GM19238 (cell line): ENCODE measurements around the gene IFI44L.

Source experiments
- DNase-seq: peaks from one replicate; pipeline ENCODE4 v3.0.0; 2011; ENCODE audit warnings: low spot score; ENCODE audit not compliant: insufficient read length

Gene IFI44L

DNA sequence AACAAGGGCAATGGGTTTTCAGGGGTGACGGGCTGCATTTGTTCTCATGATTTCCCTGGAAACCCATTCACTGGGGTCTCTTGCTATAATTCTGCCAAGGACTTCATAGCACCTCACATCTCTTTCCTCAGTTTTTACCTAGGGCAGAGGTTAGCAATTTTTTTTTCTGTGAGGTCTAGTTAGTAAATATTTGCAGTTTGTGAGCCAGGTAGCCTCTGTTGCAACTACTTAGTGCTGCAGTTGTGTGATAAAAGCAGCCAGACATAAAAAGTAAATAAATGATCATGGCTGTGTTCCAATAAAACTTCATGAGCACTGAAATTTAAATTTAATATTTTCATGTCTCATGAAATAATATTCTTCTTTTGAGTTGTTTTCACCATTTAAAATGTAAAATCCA is 67.1 kb downstream of the IFI44L start:
- DNase-seq, result no peak

DNA sequence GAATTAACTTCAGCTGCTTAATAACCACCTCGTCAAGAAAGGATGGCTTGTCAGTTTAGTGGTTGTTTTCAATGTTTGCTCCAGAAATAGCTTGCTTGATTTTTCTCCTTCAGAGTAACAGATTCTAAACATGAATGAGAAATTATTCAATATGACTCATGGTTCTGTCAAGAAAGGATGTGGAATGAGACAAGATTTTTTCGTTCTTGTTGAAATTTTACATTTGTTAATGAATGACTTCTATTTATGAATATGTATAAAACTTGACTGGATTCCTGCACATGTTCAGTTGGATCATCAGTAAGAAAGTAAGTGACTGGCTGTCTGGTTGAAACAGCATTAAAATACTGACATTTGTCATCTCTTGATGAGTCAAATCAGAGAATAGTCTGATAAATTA is 67.7 kb downstream of the IFI44L start:
- DNase-seq, result no peak

DNA sequence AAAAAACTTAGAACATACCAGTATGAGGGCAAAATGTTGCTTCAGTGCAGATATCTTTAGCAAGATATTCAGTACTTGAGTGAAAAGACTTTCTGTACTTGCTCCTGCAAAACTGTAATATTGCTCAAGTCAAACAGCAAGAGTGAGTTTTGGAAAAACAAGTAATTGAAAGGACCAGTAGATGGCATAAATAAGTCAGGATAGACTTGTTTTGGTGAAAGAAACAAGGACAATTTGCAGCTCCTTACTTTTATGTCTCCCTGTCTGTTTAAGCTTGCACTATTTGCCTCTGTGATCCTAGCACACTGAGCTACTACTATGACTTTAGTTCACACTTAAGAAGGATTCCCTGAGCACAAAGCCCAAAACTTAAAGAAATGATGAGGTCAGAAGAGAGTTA is 68.4 kb downstream of the IFI44L start:
- DNase-seq, result no peak

DNA sequence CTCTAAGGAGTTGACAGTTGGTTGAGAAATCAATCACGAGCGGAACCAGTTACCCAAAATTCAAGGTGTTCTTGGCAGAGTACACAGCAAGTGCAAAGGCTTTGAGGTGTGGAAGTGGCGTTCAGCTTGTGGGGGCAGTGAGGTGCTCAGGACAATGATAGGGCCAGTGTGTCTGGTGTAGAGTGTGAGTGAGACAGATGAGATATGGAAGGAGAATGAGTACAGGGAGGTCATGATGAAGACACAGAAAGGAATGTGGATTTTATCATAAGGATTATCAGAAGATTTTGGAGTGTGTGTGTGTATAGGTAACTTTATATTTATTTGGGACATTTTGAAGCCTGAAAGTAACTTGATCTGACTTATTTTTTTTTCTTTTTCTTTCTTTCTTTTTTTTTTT is 70.3 kb downstream of the IFI44L start:
- no peak for DNase-seq

DNA sequence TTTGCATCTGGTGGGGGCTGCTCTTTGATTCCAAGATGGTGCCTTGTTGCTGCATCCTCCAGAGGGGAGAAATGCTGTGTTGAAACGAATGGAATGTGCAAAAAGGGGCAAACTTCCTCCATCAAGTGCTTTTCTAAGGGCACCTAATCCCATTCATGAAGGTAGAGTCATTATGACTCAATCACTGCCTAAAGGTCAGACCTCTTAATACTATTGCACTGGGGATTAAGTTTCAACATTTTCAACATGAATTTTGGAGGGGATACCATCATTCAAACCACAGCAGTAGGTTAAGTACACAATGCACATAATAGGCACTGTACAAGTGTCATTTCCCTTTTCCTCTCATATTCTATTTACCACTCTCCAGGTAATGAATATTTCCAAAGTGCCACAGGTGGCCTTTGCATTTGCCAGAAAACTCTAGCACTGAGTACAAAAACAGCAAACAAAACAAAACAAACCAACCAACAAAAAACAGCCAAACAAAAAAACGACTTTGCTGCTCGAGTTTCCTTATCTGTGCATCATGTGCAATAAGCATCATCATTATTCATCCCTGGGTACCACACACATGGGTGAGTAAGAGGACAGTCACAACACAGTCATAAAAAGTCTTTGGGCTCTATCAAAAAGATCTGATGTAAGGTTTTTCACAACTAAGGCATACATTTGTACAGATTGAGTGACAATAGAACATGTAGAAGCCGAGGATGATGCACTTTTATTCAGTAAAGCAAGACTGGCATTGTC is 71.9 kb downstream of the IFI44L start:
- no peak for DNase-seq
